HL-60 (cell line): ENCODE results near the gene SPI1.

Experiments
- DNase-seq, 2 experiments: peaks; one replicate each; pipeline ENCODE4 v3.0.0-alpha.2; 2010 to 2020; ENCODE audit warnings: low read depth in 1 of 2, low spot score in 1 of 2
- H3K27ac ChIP-seq: fragments of 250-450 bp; sonication (Bioruptor Pico); replicated peaks from 2 replicates; pipeline ENCODE4 v1.5.1; 2020; ENCODE audit warnings: mild to moderate bottlenecking, moderate library complexity
- H3K27me3 ChIP-seq: fragments of 250-450 bp; sonication (Bioruptor Pico); 2 replicates; pipeline ENCODE4 v1.5.1; 2021; ENCODE audit warnings: mild to moderate bottlenecking, moderate library complexity; ENCODE audit not compliant: insufficient read depth, poor library complexity, severe bottlenecking
- H3K4me3 ChIP-seq: replicated peaks from 2 replicates; pipeline ENCODE4 v1.5.1; 2011; ENCODE audit warnings: mild to moderate bottlenecking, control low read depth, low read length; ENCODE audit not compliant: insufficient read depth
- CTCF ChIP-seq: IDR thresholded peaks from one replicate; pipeline ENCODE4 v1.5.1; 2011; ENCODE audit warnings: low read length, control low read depth, inconsistent platforms; ENCODE audit not compliant: insufficient read depth
- GABPA ChIP-seq: IDR thresholded peaks from 2 replicates; pipeline ENCODE4 v1.6.1; 2012; ENCODE audit warnings: low read depth
- POLR2AphosphoS5 ChIP-seq: IDR thresholded peaks from 2 replicates; pipeline ENCODE4 v1.6.1; 2012; ENCODE audit warnings: low read depth
- REST ChIP-seq: IDR thresholded peaks from 2 replicates; pipeline ENCODE4 v1.6.1; 2012; ENCODE audit warnings: low read depth; ENCODE audit not compliant: insufficient replicate concordance
- SPI1 ChIP-seq: IDR thresholded peaks from 2 replicates; pipeline ENCODE4 v1.6.1; 2012; ENCODE audit warnings: low read depth, mild to moderate bottlenecking, borderline replicate concordance

The SPI1 gene

GRCh38 chr11:47340980-47341775 is 37.2 kb downstream of the SPI1 start:
- no peak overlapping the region for H3K27ac ChIP-seq
- H3K4me3 ChIP-seq: no peak overlapping the region
- TF ChIP-seq POLR2AphosphoS5 (no peak), SPI1 (no peak), REST (no peak), CTCF (no peak), GABPA (no peak)
- H3K27me3 ChIP-seq: no peaks in the 10 kb centered on the region
- DNase-seq: no peak

- DNase-seq: no peak
- Histone ChIP-seq H3K4me3 (no peak overlapping the region), H3K27me3 (no peaks in the 10 kb centered on the region), H3K27ac (no peak overlapping the region)
- TF ChIP-seq CTCF (no peak), SPI1 (no peak), GABPA (no peak), POLR2AphosphoS5 (no peak), REST (no peak)
Observed at GRCh38 chr11:47340010-47340409, 38.3 kb downstream of the SPI1 start.

- Histone ChIP-seq H3K27ac (no peak overlapping the region), H3K27me3 (no peaks in the 10 kb centered on the region), H3K4me3 (no peak overlapping the region)
- TF ChIP-seq SPI1 (no peak), REST (no peak), GABPA (no peak), CTCF (no peak), POLR2AphosphoS5 (no peak)
- no peak for DNase-seq
Observed at GRCh38 chr11:47338396-47339241, 39.7 kb downstream of the SPI1 start.
